Fibroblast of pulmonary artery (primary cell): ENCODE data around the gene CBLL1.

Experiments used
- DNase-seq: peaks from one replicate; pipeline ENCODE4 v3.0.0-alpha.2; 2010; ENCODE audit warnings: low read depth
- H3K4me3 ChIP-seq: replicated peaks from 2 replicates; pipeline ENCODE4 v1.5.1; 2011; ENCODE audit warnings: low read depth, mild to moderate bottlenecking, control low read depth, low read length, moderate library complexity
- TF ChIP-seq, protein P1 (sequence below): IDR thresholded peaks from 2 replicates; pipeline ENCODE4 v1.5.1; 2011; ENCODE audit warnings: mild to moderate bottlenecking, control low read depth, low read length, inconsistent platforms; ENCODE audit errors: missing control alignments

The CBLL1 gene

DNA sequence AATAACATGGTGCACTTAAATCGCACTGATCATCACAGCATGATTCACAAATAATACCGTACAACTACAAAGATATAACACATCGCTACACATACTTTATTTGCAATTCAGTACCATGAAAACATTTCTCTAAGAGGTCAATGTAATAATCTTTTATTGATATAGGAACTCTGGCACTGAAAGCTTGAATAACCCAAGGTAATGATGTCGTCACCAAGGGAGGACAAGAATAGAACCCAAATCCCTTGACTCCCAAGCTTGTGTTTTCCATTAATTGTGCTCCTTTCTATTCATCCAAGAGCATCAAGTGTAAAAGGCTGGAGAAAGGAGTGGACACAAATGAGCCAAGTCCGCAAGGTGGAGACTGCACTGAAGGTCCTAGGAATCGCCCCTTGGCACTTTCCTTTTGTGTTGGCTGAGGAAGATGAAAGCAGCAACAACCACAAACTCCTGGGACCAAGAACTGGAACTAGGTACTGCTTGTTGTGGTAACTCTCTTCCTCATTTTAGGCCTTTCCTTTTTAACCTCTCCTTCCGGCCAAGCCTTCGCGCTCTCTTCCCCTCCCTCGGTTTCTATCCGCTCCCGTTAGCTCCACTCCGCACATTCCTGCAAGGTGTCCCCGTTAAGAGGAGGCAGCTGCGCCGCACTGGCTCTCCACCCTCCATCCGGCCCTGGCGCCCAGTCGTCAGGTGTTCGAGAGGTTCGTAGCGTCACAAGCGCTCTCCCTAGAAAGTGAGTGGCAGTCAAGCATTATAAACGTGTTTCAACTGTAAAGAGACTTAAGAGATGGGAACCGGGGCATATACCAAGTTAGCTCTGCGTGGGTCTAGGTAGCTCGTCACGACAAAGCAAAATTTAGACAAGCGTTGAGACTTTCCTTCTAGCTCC is 1.0 kb upstream of the CBLL1 start:
- peak overlapping the region; percentile 81 for H3K4me3 ChIP-seq
- TF ChIP-seq, protein P1, sequence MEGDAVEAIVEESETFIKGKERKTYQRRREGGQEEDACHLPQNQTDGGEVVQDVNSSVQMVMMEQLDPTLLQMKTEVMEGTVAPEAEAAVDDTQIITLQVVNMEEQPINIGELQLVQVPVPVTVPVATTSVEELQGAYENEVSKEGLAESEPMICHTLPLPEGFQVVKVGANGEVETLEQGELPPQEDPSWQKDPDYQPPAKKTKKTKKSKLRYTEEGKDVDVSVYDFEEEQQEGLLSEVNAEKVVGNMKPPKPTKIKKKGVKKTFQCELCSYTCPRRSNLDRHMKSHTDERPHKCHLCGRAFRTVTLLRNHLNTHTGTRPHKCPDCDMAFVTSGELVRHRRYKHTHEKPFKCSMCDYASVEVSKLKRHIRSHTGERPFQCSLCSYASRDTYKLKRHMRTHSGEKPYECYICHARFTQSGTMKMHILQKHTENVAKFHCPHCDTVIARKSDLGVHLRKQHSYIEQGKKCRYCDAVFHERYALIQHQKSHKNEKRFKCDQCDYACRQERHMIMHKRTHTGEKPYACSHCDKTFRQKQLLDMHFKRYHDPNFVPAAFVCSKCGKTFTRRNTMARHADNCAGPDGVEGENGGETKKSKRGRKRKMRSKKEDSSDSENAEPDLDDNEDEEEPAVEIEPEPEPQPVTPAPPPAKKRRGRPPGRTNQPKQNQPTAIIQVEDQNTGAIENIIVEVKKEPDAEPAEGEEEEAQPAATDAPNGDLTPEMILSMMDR: no peak
- DNase-seq: no peak

DNA sequence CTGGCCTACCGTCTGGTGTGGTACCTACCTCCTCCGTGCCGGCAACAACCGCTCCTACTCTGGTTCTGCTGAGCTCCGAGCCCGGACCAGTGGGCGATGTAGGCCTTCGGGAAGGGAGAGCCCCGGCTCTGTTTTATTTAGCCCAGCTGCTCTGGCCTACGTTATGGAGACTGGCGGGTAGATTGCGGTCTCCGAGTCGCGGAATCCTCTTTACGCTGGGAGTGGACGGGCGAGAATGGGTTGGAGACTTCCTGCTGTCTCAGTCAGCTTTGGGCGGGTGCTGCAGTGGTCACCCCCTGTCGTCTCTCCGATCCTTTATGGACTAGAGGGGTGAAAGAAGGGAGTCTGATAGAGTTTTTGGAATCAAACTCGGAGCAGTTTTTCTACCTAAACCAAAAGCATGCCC is 406 bp downstream of the CBLL1 start:
- TF ChIP-seq, protein P1: no peak
- DNase-seq: no peak
- H3K4me3 ChIP-seq: peak overlapping the region; percentile 81

DNA sequence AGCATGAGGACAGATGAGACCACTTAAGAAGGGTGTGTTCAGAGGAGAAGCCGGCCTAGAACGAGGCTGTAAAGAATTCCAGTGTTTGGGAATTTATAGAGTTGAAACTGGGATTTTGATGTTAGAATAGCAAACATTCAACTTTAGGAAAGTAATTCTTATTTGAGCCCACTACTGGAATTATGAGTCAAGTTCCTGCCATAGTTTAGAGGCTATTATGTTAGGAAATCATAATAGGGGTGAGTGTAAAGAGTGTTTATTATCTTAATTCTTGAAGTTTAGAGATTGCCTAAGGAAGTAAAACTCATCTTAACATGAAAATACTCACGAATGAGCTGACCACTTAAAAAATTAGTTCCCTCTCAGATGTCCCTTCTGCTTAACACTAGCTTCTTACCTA is 2.1 kb downstream of the CBLL1 start:
- TF ChIP-seq, protein P1: no peak
- H3K4me3 ChIP-seq: peak overlapping the region; percentile 81
- no peak for DNase-seq

- TF ChIP-seq, protein P1: no peak
- DNase-seq: no peak
Observed at GRCh38 chr7:107751113-107751512, 7.2 kb downstream of the CBLL1 start.

GRCh38 chr7:107754642-107755041 is 10.7 kb downstream of the CBLL1 start:
- TF ChIP-seq, protein P1: peak; percentile 3
- no peak for DNase-seq
- no peak overlapping the region for H3K4me3 ChIP-seq

More at GRCh38 chr7:107751113-107751512, 7.2 kb downstream of the CBLL1 start:
- no peak overlapping the region for H3K4me3 ChIP-seq

DNA sequence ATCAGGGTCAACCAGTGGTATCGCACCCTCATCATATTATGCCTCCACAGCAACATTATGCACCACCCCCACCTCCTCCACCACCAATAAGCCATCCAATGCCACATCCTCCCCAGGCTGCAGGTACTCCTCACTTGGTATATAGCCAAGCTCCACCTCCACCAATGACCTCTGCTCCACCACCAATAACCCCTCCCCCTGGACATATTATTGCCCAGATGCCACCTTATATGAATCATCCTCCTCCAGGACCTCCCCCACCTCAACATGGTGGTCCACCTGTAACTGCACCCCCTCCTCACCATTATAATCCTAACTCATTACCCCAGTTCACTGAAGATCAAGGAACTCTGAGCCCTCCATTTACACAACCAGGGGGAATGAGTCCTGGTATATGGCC is 14.7 kb downstream of the CBLL1 start:
- no peak for DNase-seq
- H3K4me3 ChIP-seq: no peak overlapping the region
- TF ChIP-seq, protein P1: no peak

- no peak overlapping the region for H3K4me3 ChIP-seq
- DNase-seq: no peak
- TF ChIP-seq, protein P1: no peak
Observed at GRCh38 chr7:107767391-107767790, 23.4 kb downstream of the CBLL1 start.
